Superior temporal gyrus (tissue), 1 donor: Measurements from ENCODE around the gene OSBPL10.

Source experiments
- DNase-seq: peaks from one replicate; pipeline ENCODE4 v3.0.0-alpha.2; 2016; ENCODE audit errors: extremely low spot score

OSBPL10 gene

GRCh38 chr3:31772758-31773473, 208.1 kb downstream of the OSBPL10 start:
- no peak for DNase-seq

DNA sequence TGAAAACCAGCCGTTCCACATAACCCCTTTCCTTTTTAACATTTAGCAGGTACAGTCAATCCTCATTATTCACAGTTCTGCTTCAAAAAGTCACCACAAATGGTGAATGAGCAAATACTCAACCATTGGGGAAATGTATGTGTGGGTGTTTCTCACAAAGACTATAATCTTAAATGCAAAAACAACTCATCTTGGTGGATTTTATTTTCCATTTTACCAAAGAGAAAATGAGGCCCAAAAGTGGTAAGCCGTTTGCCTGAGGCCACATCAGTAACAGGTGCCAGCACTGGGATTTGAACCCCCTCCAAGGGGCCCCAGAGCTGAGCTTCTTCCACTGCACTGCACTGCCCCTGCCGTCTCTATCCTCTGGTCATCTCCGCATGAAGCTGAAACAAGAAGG, 208.8 kb downstream of the OSBPL10 start:
- DNase-seq = no peak

GRCh38 chr3:31770822-31771326, 210.2 kb downstream of the OSBPL10 start:
- no peak for DNase-seq

DNA sequence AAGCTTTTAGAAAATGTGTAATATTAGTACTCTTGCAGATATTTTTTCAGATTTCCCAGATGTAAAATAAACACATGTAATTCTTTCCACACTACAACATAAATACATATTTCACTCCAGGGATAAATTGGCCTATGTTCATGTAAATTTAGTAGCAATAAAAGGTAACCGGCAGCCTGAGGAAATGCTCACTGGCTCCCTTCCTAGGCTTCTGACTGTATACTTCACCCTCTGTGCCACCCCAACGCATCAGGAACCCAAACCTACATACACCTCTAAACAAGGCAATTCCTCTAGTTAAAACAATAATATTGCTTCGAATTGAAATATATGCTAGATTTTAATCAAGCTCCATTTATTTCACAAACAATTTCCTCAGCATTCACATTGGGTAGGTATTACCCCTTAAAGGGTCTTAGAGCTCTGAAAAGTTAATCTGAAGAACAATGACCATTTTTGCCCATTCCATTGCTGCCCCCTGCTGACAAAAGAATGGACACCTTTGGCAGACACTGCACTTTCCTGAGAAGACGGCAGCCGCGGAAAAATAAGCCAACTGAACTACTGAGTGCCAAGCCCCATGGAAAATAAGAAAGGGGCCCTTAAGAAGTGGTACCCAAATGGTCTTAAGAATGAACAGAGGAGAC, 212.5 kb downstream of the OSBPL10 start:
- DNase-seq = peak; percentile 81

DNA sequence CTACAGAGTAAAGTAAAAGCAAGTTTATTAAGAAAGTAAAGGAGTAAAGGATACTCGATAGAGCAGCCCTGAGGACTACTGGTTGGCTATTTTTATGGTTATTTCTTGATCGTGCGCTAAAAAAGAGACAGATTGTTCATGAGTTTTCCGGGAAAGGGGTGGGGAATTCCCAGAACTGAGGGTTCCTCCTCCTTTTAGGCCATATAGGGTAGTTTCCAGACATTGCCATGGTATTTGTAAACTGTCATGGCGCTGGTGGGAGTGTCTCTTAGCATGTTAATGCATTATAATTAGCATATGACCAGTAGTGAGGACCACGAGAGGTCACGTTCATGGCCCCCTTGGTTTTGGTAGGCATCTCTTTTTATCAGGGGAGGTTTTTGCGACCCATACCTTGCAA, 213.1 kb downstream of the OSBPL10 start:
- no peak for DNase-seq

GRCh38 chr3:31766669-31767068, 214.4 kb downstream of the OSBPL10 start:
- DNase-seq = no peak

- no peak for DNase-seq
These were observed 215.2 kb downstream of the OSBPL10 start for GRCh38 chr3:31765871-31766270.

GRCh38 chr3:31763731-31764130, 217.3 kb downstream of the OSBPL10 start:
- no peak for DNase-seq

GRCh38 chr3:31762888-31763351, 218.1 kb downstream of the OSBPL10 start:
- no peak for DNase-seq

- no peak for DNase-seq
These were observed 218.8 kb downstream of the OSBPL10 start for GRCh38 chr3:31762097-31762764.

GRCh38 chr3:31760654-31761053, 220.4 kb downstream of the OSBPL10 start:
- no peak for DNase-seq

GRCh38 chr3:31758322-31758965, 222.6 kb downstream of the OSBPL10 start:
- no peak for DNase-seq

- DNase-seq = no peak
These were observed 225.0 kb downstream of the OSBPL10 start for GRCh38 chr3:31755926-31756658.

GRCh38 chr3:31754575-31755278, 226.3 kb downstream of the OSBPL10 start:
- no peak for DNase-seq

GRCh38 chr3:31753050-31753425, 228.0 kb downstream of the OSBPL10 start:
- no peak for DNase-seq

GRCh38 chr3:31752305-31753049, 228.6 kb downstream of the OSBPL10 start:
- DNase-seq = no peak

GRCh38 chr3:31750341-31750740, 230.7 kb downstream of the OSBPL10 start:
- no peak for DNase-seq

- DNase-seq = no peak
These were observed 232.1 kb downstream of the OSBPL10 start for GRCh38 chr3:31748933-31749295.

- DNase-seq = no peak
These were observed 232.7 kb downstream of the OSBPL10 start for GRCh38 chr3:31748281-31748932.

DNA sequence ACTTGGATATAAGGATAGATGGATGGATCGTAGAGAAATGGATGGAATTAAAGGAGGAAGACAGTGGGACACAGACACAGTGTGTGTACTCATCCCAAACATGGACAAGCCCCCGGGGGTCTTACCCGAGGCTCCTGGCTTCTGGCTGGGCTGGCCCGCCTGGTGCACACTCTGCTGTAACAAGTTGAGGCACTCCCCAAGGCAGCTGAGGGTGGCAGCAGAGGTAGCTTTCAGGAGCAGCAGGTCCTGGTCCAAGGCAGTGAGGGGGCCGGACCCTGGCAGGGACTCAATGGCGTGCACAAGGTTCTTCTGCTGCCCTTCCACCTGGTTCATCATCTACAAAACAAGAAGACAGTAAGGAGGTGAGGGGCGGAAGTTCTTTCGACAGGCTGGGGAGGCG, 233.3 kb downstream of the OSBPL10 start:
- no peak for DNase-seq
